ENCODE data around the gene MTOR.
"Not testable (repeated sequence)": the region's sequence is repeated elsewhere in the genome, so short reads cannot be mapped to it uniquely, and the experiment has no call there.

Gene MTOR

DNA sequence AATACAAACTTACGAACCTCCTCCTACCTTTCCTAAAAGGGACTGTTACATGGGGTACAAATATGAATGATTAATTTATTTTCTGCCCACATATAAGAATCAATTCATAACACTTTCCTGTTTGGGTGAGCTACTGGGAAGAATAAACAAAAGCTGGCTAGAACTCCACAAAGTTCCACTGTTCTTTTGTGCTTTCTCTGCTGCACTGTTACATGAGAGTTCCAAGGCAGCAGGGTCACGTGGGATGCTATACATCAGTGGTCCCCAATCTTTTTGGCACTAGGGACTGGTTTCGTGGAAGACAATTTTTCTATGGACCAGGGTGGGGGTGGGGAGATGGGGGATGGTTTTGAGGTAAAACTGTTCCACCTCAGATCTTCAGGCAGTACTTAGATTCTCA is 75.4 kb downstream of the MTOR start:
- DNase-seq (ENCODE audit: low read depth in 2 of 3, low spot score in 2 of 3) = no peak

- no peak for DNase-seq (ENCODE audit: low read depth in 2 of 3, low spot score in 2 of 3)
Measured at GRCh38 chr1:11184973-11185372, 77.4 kb downstream of the MTOR start.

DNA sequence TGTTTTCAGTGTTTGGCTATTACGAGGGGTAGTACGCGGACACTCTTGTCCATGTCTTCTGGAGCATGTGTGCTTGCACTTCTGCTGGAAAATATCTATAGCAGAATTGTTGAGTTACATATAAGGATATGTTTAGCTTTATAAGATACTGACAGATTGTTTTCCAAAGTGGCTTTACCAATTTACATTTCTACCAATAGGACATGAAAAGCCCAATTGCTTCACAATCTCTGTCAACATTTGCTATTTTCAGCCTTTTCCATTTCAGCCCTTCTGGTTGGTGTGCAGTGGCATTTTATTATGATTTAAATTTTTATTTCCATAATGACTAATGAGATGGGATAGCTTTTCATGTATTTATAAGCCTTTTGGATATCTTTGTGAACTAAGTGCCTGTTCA is 79.5 kb downstream of the MTOR start:
- DNase-seq (ENCODE audit: low read depth in 2 of 3, low spot score in 2 of 3) = no peak

DNA sequence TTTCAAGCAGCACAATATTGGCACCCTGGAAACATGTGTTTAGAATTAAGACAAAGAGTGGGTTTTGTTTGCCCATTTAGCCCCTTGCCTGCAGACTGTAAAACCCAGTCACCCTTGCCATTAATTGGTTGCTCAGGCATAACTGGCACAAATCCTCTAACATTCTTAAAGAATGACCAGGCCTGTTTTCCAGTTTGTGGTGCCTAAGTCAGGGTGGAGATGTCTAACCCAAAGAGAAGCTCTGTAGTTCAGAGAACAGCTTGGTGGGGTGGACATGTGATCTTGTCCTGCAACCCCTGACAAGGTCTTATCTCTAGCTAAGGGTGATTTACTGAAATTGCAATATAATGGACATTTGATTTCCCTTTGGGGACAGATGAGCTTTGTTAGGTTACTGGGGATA is 82.0 kb downstream of the MTOR start:
- no peak for DNase-seq (ENCODE audit: low read depth in 2 of 3, low spot score in 2 of 3)

DNA sequence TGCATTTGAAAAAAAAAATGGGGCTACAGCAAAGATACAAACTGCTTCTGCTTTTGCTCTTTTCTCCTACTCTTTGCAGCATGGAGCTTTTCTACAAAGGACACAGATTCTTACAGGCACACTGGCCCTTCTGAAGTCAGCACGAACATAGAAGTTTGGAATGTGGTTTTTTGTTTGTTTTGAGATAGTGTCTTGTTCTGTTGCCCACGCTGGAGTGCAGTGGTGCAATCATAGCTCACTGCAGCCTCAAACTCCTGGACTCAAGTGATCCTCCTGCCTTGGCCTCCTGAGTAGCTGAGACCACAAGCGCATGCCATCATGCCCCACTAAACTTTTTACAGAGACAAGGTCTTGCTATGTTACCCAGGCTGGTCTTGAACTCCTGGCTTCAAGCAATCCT is 82.6 kb downstream of the MTOR start:
- not testable (repeated sequence) for DNase-seq (ENCODE audit: low read depth in 2 of 3, low spot score in 2 of 3)

GRCh38 chr1:11179125-11179524 is 83.2 kb downstream of the MTOR start:
- DNase-seq (ENCODE audit: low read depth in 2 of 3, low spot score in 2 of 3) = no peak

DNA sequence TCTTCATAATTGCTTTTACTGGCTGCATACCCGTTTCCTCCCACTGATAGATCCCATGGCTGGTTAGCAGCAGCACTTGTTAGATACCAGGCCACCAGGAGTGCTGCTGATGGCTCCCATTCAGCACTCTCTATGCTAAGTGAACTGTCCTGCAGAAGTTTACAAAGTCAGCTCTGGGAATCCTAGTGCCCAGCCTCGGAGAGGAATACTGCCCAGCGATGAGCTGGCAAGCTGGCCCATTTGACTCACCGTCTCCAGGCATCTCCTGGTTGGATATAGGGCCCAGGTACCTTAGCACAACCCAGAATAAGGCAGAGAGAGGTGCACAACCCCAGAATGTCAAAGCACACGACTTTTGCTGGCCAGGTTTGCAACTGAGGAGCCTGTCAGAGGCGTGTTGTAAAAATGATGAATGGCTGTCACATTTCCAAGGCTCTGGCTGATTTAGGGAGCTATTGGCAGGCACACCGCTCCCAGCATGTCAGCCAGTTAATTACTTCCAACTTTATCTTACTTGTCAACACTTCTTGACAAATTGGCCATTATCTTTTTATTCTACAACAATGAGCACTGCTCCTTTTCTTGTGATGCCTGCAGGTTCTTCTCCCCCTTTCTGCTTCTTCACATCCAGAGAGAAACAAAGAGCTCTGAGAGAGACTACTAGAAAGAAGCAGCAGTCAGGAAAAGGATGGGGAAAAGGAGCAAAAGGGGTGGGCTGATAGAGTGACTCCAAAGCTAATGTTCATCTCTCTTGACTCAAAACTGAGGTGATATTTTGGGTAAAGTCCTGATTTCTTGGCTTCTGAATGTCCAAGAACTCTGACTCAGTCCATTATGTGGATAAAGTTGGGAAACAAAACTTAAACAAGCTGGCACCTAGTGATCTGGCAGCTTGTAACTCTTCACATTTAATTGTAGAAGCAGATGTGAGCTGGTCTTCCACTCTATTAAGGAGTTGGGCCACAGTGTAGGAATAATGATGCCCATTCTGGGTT is 84.0 kb downstream of the MTOR start:
- DNase-seq (ENCODE audit: low read depth in 2 of 3, low spot score in 2 of 3) = no peak

GRCh38 chr1:11176081-11176706 is 86.2 kb downstream of the MTOR start:
- DNase-seq (ENCODE audit: low read depth in 2 of 3, low spot score in 2 of 3) = no peak

DNA sequence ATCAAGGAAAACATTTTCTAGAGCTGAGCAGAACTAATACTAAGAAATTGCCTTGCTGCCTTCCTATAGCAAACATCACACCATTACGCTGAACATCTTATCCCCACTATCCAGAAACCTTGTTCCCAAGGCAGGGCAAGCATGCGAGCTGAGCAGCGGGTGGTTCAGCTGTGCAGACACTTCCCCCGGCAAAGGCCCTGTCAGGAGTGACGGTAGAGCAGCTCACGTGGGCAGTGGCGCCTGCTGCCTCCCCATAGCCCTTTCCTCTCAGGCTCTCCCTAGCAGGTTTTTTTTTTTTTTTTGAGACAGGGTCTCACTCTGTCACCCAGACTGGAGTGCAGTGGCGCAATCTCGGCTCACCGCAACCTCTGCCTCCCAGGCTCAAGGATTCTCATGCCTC is 86.9 kb downstream of the MTOR start:
- no peak for DNase-seq (ENCODE audit: low read depth in 2 of 3, low spot score in 2 of 3)

- no peak for DNase-seq (ENCODE audit: low read depth in 2 of 3, low spot score in 2 of 3)
Measured at GRCh38 chr1:11174261-11174942, 87.9 kb downstream of the MTOR start.

DNA sequence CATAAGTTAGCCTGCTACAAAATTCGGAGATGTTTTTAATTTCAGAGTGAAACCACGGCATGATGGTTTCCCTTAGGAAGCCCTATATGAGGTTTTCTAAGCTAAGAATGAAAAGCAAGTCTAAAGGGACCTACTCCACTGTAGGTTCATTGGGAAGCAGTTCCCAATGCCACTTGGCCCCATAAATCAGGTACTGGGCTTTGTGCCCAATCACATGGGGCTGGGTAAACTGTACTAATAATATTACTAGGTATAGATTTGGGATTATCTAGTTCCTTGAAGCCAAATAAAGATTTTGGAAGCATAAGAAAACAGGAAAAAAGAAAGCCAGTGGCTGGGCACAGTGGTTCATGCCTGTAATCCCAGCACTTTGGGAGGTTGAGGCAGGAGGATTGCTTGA is 92.2 kb downstream of the MTOR start:
- DNase-seq (ENCODE audit: low read depth in 2 of 3, low spot score in 2 of 3) = no peak

GRCh38 chr1:11169202-11169601 is 93.1 kb downstream of the MTOR start:
- no peak for DNase-seq (ENCODE audit: low read depth in 2 of 3, low spot score in 2 of 3)

DNA sequence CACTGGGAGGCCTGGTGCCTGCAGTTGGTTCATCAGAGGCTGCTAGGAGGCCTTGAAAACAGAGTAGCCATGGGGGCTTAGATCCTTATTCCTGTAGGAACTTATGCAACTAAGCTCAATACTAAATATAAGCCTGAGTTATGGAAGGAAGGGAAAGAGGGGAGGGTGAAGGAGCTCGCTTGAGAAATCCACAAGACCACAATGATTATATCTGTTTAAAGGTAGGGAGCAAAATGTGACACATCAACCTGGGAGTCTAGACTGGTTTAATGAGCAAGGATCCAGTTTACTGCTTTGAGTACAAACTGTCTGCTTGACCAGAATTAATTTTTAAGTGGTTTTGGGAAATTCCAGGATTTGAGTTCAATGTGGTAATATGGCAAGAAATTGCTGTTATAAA is 93.6 kb downstream of the MTOR start:
- DNase-seq (ENCODE audit: low read depth in 2 of 3, low spot score in 2 of 3) = no peak

- DNase-seq (ENCODE audit: low read depth in 2 of 3, low spot score in 2 of 3) = not testable (repeated sequence)
Measured at GRCh38 chr1:11166744-11167143, 95.6 kb downstream of the MTOR start.

- not testable (repeated sequence) for DNase-seq (ENCODE audit: low read depth in 2 of 3, low spot score in 2 of 3)
Measured at GRCh38 chr1:11162752-11163151, 99.6 kb downstream of the MTOR start.

DNA sequence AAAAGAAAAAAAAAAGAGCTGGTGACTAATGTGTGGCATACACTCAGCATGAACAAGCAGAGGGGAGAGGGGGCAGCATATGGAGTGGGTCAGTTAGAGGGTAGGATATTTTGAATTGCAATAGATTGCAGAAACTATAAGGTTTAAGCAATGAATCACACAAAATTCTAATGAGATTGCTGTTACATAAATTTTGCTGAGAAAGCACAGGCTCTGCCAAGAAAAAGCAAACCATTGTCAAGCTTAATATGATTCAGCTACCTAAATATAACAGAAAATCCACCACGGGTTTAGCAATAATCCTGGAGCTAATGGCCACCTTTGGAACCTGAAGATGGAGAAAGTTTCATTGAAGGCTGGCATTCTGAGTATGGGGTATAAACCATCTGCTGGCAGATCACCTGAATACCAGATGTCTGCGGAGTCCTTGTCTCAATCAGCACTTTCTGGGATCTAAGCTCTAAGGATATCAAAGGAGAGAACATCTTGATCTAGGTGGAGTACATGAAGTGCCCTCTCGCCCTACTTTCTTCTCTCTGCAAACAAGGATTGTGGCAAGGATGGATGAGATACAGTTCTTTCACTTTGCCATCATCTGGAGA is 103.5 kb downstream of the MTOR start:
- no peak for DNase-seq (ENCODE audit: low read depth in 2 of 3, low spot score in 2 of 3)

- no peak for DNase-seq (ENCODE audit: low read depth in 2 of 3, low spot score in 2 of 3)
Measured at GRCh38 chr1:11158291-11158690, 104.1 kb downstream of the MTOR start.

- DNase-seq (ENCODE audit: low read depth in 2 of 3, low spot score in 2 of 3) = no peak
Measured at GRCh38 chr1:11157867-11158266, 104.5 kb downstream of the MTOR start.

- no peak for DNase-seq (ENCODE audit: low read depth in 2 of 3, low spot score in 2 of 3)
Measured at GRCh38 chr1:11157394-11157793, 105.0 kb downstream of the MTOR start.

DNA sequence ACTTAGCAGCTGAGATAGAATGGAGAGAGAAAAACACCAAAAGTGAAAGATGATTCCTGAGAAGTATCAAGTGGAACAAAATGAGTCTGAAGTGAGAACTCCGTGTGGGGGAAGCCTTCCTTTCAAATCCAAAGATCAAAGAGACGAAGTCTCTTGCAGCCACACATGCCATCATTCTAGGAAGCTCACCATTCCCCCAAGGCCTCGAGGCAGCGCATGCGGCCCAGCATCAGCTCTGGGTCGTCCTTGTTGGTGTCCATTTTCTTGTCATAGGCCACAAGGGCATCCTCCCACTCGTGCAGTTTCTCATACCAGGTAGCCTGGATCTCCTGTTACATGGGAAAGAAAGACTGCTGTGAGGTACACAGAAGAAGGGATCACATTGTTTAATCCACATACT is 105.4 kb downstream of the MTOR start:
- no peak for DNase-seq (ENCODE audit: low read depth in 2 of 3, low spot score in 2 of 3)

- no peak for DNase-seq (ENCODE audit: low read depth in 2 of 3, low spot score in 2 of 3)
Measured at GRCh38 chr1:11156441-11156840, 105.9 kb downstream of the MTOR start.

- no peak for DNase-seq (ENCODE audit: low read depth in 2 of 3, low spot score in 2 of 3)
Measured at GRCh38 chr1:11153184-11153583, 109.2 kb downstream of the MTOR start.
